IMR-90 (cell line): Measurements from ENCODE around the gene MARCHF7. TPM values are rescaled to one million over a fixed set of nuclear protein-coding genes. Genes with fewer than 3 reads are reported as not detected.

Experiments
- ATAC-seq: fragments of 200-7000 bp; cut with Tn5 transposase; 2 replicates; pipeline ENCODE4 v1.9.1; 2020; ENCODE audit warnings: low read depth, mild to moderate bottlenecking, moderate library complexity
- BruUV-seq: library from RNA; stranded (reverse); fragments of 400-500 nt; replicated peaks from 2 replicates; lab custom pipeline; 2021; lab: Mats Ljungman, UMichigan
- CTCF ChIA-PET: fragments of 300-600 bp; formaldehyde crosslinking; extraction: SDS; loops from one replicate; lab custom pipeline; 2021; ENCODE audit warnings: antibody characterized with exemption; lab: Yijun Ruan, JAX
- POLR2A ChIA-PET: fragments of 300-600 bp; sonication (Branson Sonifier 250); formaldehyde crosslinking; loops from one replicate; lab custom pipeline; 2022; ENCODE audit warnings: antibody characterized with exemption; ENCODE audit not compliant: unreplicated experiment; lab: Charles Lee
- DNase-seq: peaks from one replicate; pipeline ENCODE4 v3.0.0; 2013
- H2AFZ ChIP-seq: replicated peaks from 2 replicates; pipeline ENCODE3; 2013; ENCODE audit warnings: low read length, mild to moderate bottlenecking; ENCODE audit not compliant: poor library complexity
- H2AK5ac ChIP-seq: 2 replicates; pipeline ENCODE4 v1.6.1; 2013; ENCODE audit warnings: low read depth, low read length, inconsistent platforms
- H2AK9ac ChIP-seq: replicated peaks from 2 replicates; pipeline ENCODE3; 2013; ENCODE audit warnings: mild to moderate bottlenecking, low read depth, low read length, moderate library complexity; ENCODE audit not compliant: poor library complexity
- H2BK120ac ChIP-seq: 2 replicates; pipeline ENCODE4 v1.6.1; 2013; ENCODE audit warnings: low read depth, low read length, inconsistent platforms
- H2BK15ac ChIP-seq: 3 replicates; pipeline ENCODE4 v1.6.1; 2013; ENCODE audit warnings: low read depth, low read length, inconsistent platforms
- H2BK20ac ChIP-seq: 2 replicates; pipeline ENCODE4 v1.6.1; 2013; ENCODE audit warnings: low read depth, mild to moderate bottlenecking, inconsistent platforms, low read length, moderate library complexity
- H2BK5ac ChIP-seq: 2 replicates; pipeline ENCODE4 v1.6.1; 2013; ENCODE audit warnings: mild to moderate bottlenecking, low read depth, low read length, inconsistent platforms; ENCODE audit not compliant: poor library complexity, severe bottlenecking
- H3K14ac ChIP-seq: replicated peaks from 2 replicates; pipeline ENCODE4 v1.6.1; 2013; ENCODE audit warnings: low read depth, low read length, inconsistent platforms
- H3K18ac ChIP-seq: 2 replicates; pipeline ENCODE4 v1.6.1; 2013; ENCODE audit warnings: low read depth, low read length, control low read depth
- H3K23ac ChIP-seq: 2 replicates; pipeline ENCODE4 v1.6.1; 2013; ENCODE audit warnings: low read depth, low read length, inconsistent platforms
- H3K27ac ChIP-seq: 2 replicates; pipeline ENCODE4 v1.5.1; 2013; ENCODE audit warnings: mild to moderate bottlenecking, control low read depth, low read length; ENCODE audit not compliant: insufficient read depth
- H3K27me3 ChIP-seq: 2 replicates; pipeline ENCODE4 v1.6.1; 2013; ENCODE audit warnings: low read length; ENCODE audit not compliant: control insufficient read depth, insufficient read depth
- H3K36me3 ChIP-seq: 2 replicates; pipeline ENCODE4 v1.6.1; 2013; ENCODE audit warnings: low read length, mixed read lengths; ENCODE audit not compliant: control insufficient read depth, insufficient read depth
- H3K4ac ChIP-seq: 2 replicates; pipeline ENCODE4 v1.6.1; 2013; ENCODE audit warnings: low read depth, low read length, inconsistent platforms
- H3K4me1 ChIP-seq: 2 replicates; pipeline ENCODE4 v1.6.1; 2013; ENCODE audit warnings: low read length, mixed read lengths; ENCODE audit not compliant: control insufficient read depth, insufficient read depth
- H3K4me2 ChIP-seq: 2 replicates; pipeline ENCODE4 v1.6.1; 2013; ENCODE audit warnings: low read depth, mild to moderate bottlenecking, control low read depth, low read length, moderate library complexity
- H3K4me3 ChIP-seq: 2 replicates; pipeline ENCODE4 v1.5.1; 2013; ENCODE audit warnings: low read depth, mild to moderate bottlenecking, control low read depth, low read length, moderate library complexity; ENCODE audit not compliant: insufficient read depth
- H3K56ac ChIP-seq: 2 replicates; pipeline ENCODE4 v1.6.1; 2013; ENCODE audit warnings: low read length, inconsistent platforms; ENCODE audit not compliant: insufficient read depth; ENCODE audit errors: extremely low read depth
- H3K79me1 ChIP-seq, 2 experiments: 2 replicates each; pipeline ENCODE4 v1.6.1; 2013; ENCODE audit warnings: low read length in 2 of 2, inconsistent platforms in 1 of 2, low read depth in 1 of 2
- H3K9ac ChIP-seq: 2 replicates; pipeline ENCODE4 v1.6.1; 2013; ENCODE audit warnings: low read depth, low read length, control low read depth
- H3K9me1 ChIP-seq: 2 replicates; pipeline ENCODE4 v1.6.1; 2013; ENCODE audit warnings: low read length, inconsistent platforms; ENCODE audit not compliant: insufficient read depth
- H3K9me3 ChIP-seq: 2 replicates; pipeline ENCODE4 v1.6.1; 2013; ENCODE audit warnings: low read length; ENCODE audit not compliant: control insufficient read depth, insufficient read depth
- H4K20me1 ChIP-seq: 2 replicates; pipeline ENCODE4 v1.6.1; 2013; ENCODE audit warnings: low read length, inconsistent platforms; ENCODE audit not compliant: insufficient read depth
- H4K5ac ChIP-seq: 2 replicates; pipeline ENCODE4 v1.6.1; 2013; ENCODE audit warnings: mild to moderate bottlenecking, low read depth, low read length, control low read depth
- H4K8ac ChIP-seq, 2 experiments: 2 replicates each; pipeline ENCODE4 v1.6.1; 2013; ENCODE audit warnings: low read depth in 2 of 2, low read length in 2 of 2, control low read depth in 1 of 2, inconsistent platforms in 1 of 2
- H4K91ac ChIP-seq: 2 replicates; pipeline ENCODE4 v1.6.1; 2013; ENCODE audit warnings: low read depth, low read length, inconsistent platforms; ENCODE audit not compliant: insufficient read depth
- CHD1 ChIP-seq: IDR thresholded peaks from 2 replicates; pipeline ENCODE4 v1.6.1; 2012; ENCODE audit warnings: low read depth, low read length, improper control_type of control experiment
- ELK1 ChIP-seq: fragments of 150-350 bp; IDR thresholded peaks from 2 replicates; pipeline ENCODE4 v1.6.1; 2016; ENCODE audit warnings: low read depth, mild to moderate bottlenecking, low read length, moderate library complexity, borderline replicate concordance
- FOS ChIP-seq: fragments of 150-350 bp; IDR thresholded peaks from 2 replicates; pipeline ENCODE4 v1.6.1; 2016; ENCODE audit warnings: low read depth, low read length
- MAFK ChIP-seq: IDR thresholded peaks from 2 replicates; pipeline ENCODE4 v1.6.1; 2012; ENCODE audit warnings: low read depth, low read length, improper control_type of control experiment
- NFE2L2 ChIP-seq: fragments of 150-350 bp; IDR thresholded peaks from 2 replicates; pipeline ENCODE4 v1.6.1; 2016; ENCODE audit warnings: low read depth, mild to moderate bottlenecking, low read length
- POLR2A ChIP-seq: IDR thresholded peaks from 2 replicates; pipeline ENCODE4 v1.6.1; 2012; ENCODE audit warnings: mild to moderate bottlenecking, low read depth, low read length
- RFX5 ChIP-seq: IDR thresholded peaks from 2 replicates; pipeline ENCODE4 v1.8.0; 2012; ENCODE audit warnings: low read depth, mild to moderate bottlenecking, low read length, moderate library complexity
- SMC3 ChIP-seq: fragments of 150-350 bp; IDR thresholded peaks from 2 replicates; pipeline ENCODE4 v1.6.1; 2016; ENCODE audit warnings: low read depth, mild to moderate bottlenecking, antibody characterized with exemption, low read length, moderate library complexity
- USF2 ChIP-seq: fragments of 150-350 bp; IDR thresholded peaks from 2 replicates; pipeline ENCODE4 v1.6.1; 2017; ENCODE audit warnings: mild to moderate bottlenecking, antibody characterized with exemption, low read length, low read depth
- WGBS, 2 experiments: methylation state at CpG; one replicate each; pipeline versions ENCODE4 v1.1.5 to v1.1.7; 2013; ENCODE audit warnings: missing lambda C conversion rate in 2 of 2; ENCODE audit not compliant: insufficient read length in 1 of 2; ENCODE audit errors: extremely low coverage in 2 of 2; 5-methylcytosine and 5-hydroxymethylcytosine counted together
- dilution Hi-C: fragments of 300-500 bp; cut with HindIII; formaldehyde crosslinking; loops from one replicate; pipeline ENCODE4 v1.14.3; 2018; ENCODE audit warnings: low sequenced_read_pairs; ENCODE audit not compliant: unreplicated experiment
- in situ Hi-C: fragments of 300-500 bp; cut with MboI; formaldehyde crosslinking; loops from 3 replicates; pipeline ENCODE4 v1.14.3; 2019; ENCODE audit warnings: low sequenced_read_pairs, inconsistent platforms, mixed read lengths
- intact Hi-C: fragments of 100-400 bp; cut with micrococcal nuclease; formaldehyde crosslinking; loops from 2 replicates; pipeline ENCODE4 v1.10.0; 2022
- polyA plus RNA-seq, 3 experiments: library from polyadenylated mRNA; depleted of rRNA; stranded (reverse); fragments of >200 nt; gene quantifications; 2 replicates each; pipeline ENCODE4 v1.2.3, GENCODE V29; 2012; ENCODE audit warnings: low replicate concordance in 1 of 3
- total RNA-seq: library from RNA; depleted of rRNA; stranded (reverse); fragments of >200 nt; gene quantifications from 2 replicates; pipeline ENCODE4 v1.2.3, GENCODE V29; 2012

Gene MARCHF7
- total and polyA plus RNA-seq, 2 of the 4 experiments (the other 2 are of a cell fraction) = 59.1 to 193 TPM

GRCh38 chr2:159759577-159759976, 47.3 kb downstream of the MARCHF7 start:
- no peak overlapping the region for H2AK5ac ChIP-seq
- ATAC-seq = no peak

More at GRCh38 chr2:159759577-159759976, 47.3 kb downstream of the MARCHF7 start:
- Histone ChIP-seq H3K36me3 (peaks cover 29% of the 10 kb centered on the region), H2BK120ac (no peak overlapping the region), H2AK9ac (no peak overlapping the region), H3K4me1 (peaks cover 3% of the 10 kb centered on the region), H3K9ac (no peak overlapping the region), H3K4ac (no peak overlapping the region), H2BK15ac (no peak overlapping the region), H2AFZ (no peak overlapping the region), H3K79me1 (peaks cover 25 to 61% of the 10 kb centered on the region in 2 experiments), H4K8ac (no peak overlapping the region), H3K4me2 (no peak overlapping the region), H2BK20ac (no peak overlapping the region), H4K5ac (no peak overlapping the region), H3K27me3 (no peaks in the 10 kb centered on the region), H3K23ac (no peak overlapping the region), H2BK5ac (no peak overlapping the region), H4K91ac (no peak overlapping the region), H3K9me1 (0 out of 2 replicates have a peak, but pooled peaks cover 3% of the 10 kb centered on the region), H3K56ac (no peak overlapping the region), H3K18ac (no peak overlapping the region), H3K14ac (no peak overlapping the region), H4K20me1 (peaks cover 42% of the 10 kb centered on the region), H3K27ac (no peak overlapping the region), H3K4me3 (no peak overlapping the region), H3K9me3 (no peaks in the 10 kb centered on the region)
- in situ Hi-C loops (no loop called here), intact Hi-C loops (loop anchor here (2.0 kb wide), 1 partner anchor 17 kb away; no protein-coding TSS in a partner anchor), dilution Hi-C loops (no loop called here)
- no peak for TF ChIP-seq CHD1
- TF ChIP-seq ELK1 = no peak
- TF ChIP-seq MAFK = no peak
- TF ChIP-seq RFX5 = no peak
- no peak for TF ChIP-seq POLR2A
- TF ChIP-seq NFE2L2 = no peak
- no peak for TF ChIP-seq FOS
- TF ChIP-seq USF2 = no peak
- no peak for TF ChIP-seq SMC3
- POLR2A ChIA-PET = no interaction called here
- CTCF ChIA-PET = interaction anchor here (0.6 kb wide), 1 partner anchor 468 kb away, joined by 3 read pairs; no protein-coding TSS in a partner anchor
- WGBS, 2 experiments = no CpG with 5 or more reads among the region's 3 CpGs
- TSS peak; percentile 25 for BruUV-seq
- DNase-seq = no peak
